HepG2 (cell line): Measurements from ENCODE around the gene BMP2K. TPM values are rescaled to one million over a fixed set of nuclear protein-coding genes. Genes with fewer than 3 reads are reported as not detected.

ENCODE experiments used
- ASH2L ChIP-seq: fragments of 300-600, 200-600 bp; sonication (generic); IDR thresholded peaks from 2 replicates; pipeline ENCODE4 v1.7.0; 2017; ENCODE audit warnings: low read depth, mild to moderate bottlenecking, moderate library complexity, mixed read lengths, low read length; ENCODE audit not compliant: insufficient read length
- CEBPB ChIP-seq: IDR thresholded peaks from 2 replicates; pipeline ENCODE4 v1.6.1; 2011; ENCODE audit warnings: low read depth, low read length, improper control_type of control experiment, borderline replicate concordance
- HMG20B ChIP-seq: conservative IDR thresholded peaks from 2 replicates; pipeline ENCODE4 v1.6.1; 2016; ENCODE audit warnings: missing genetic modification reagents, missing compliant biosample characterization
- HNF4A ChIP-seq: sonication (generic); formaldehyde crosslinking; IDR thresholded peaks from 2 replicates; pipeline ENCODE4 v1.4.0; 2020; ENCODE audit warnings: missing genetic modification reagents
- KAT2B ChIP-seq: fragments of 150-350 bp; IDR thresholded peaks from 2 replicates; pipeline ENCODE4 v1.6.1; 2014; ENCODE audit warnings: low read depth, low read length, borderline replicate concordance
- NONO ChIP-seq, 2 experiments: fragments of 450-650 bp in 1 of 2; sonication (generic) in 1 of 2; formaldehyde crosslinking in 1 of 2; IDR thresholded peaks in 1 of 2; conservative IDR thresholded peaks in 1 of 2; 2 replicates each; pipeline versions ENCODE4 v1.6.1 to v1.8.0; 2017 to 2022; ENCODE audit warnings: mild to moderate bottlenecking in 1 of 2, missing genetic modification reagents in 1 of 2, moderate library complexity in 1 of 2
- PHF8 ChIP-seq: sonication (generic); formaldehyde crosslinking; IDR thresholded peaks from 2 replicates; pipeline ENCODE4 v1.5.0; 2020; ENCODE audit warnings: missing genetic modification reagents
- SMC3 ChIP-seq: IDR thresholded peaks from 2 replicates; pipeline ENCODE4 v1.6.1; 2011; ENCODE audit warnings: low read length, improper control_type of control experiment
- SSRP1 ChIP-seq: IDR thresholded peaks from 2 replicates; pipeline ENCODE4 v1.6.1; 2016; ENCODE audit warnings: control low read depth
- TARDBP ChIP-seq: sonication (generic); formaldehyde crosslinking; IDR thresholded peaks from 2 replicates; pipeline ENCODE4 v1.8.0; 2022; ENCODE audit warnings: mild to moderate bottlenecking, missing genetic modification reagents
- ZBED4 ChIP-seq: sonication (generic); formaldehyde crosslinking; IDR thresholded peaks from 2 replicates; pipeline ENCODE4 v1.4.0; 2020; ENCODE audit warnings: missing genetic modification reagents, borderline replicate concordance
- ZNF431 ChIP-seq: sonication (generic); formaldehyde crosslinking; IDR thresholded peaks from 2 replicates; pipeline ENCODE4 v1.9.0; 2022; ENCODE audit warnings: missing genetic modification reagents, low read depth, mild to moderate bottlenecking, borderline replicate concordance
- ZNF619 ChIP-seq: sonication (generic); formaldehyde crosslinking; IDR thresholded peaks from 2 replicates; pipeline ENCODE4 v1.4.0; 2020; ENCODE audit warnings: mild to moderate bottlenecking, missing genetic modification reagents
- ZNF773 ChIP-seq: sonication (generic); formaldehyde crosslinking; IDR thresholded peaks from 2 replicates; pipeline ENCODE4 v1.4.0; 2020; ENCODE audit warnings: missing genetic modification reagents, borderline replicate concordance
- ZNF781 ChIP-seq: sonication (generic); formaldehyde crosslinking; IDR thresholded peaks from 2 replicates; pipeline ENCODE4 v1.5.1; 2020; ENCODE audit warnings: borderline replicate concordance, mild to moderate bottlenecking, missing genetic modification reagents; ENCODE audit errors: not compliant biosample characterization
- ZNF816 ChIP-seq: sonication (generic); formaldehyde crosslinking; IDR thresholded peaks from 2 replicates; pipeline ENCODE4 v1.8.0; 2022; ENCODE audit warnings: missing genetic modification reagents, mild to moderate bottlenecking, borderline replicate concordance
- ZSCAN30 ChIP-seq: sonication (generic); formaldehyde crosslinking; IDR thresholded peaks from 2 replicates; pipeline ENCODE4 v1.5.0; 2020; ENCODE audit warnings: mild to moderate bottlenecking, missing genetic modification reagents
- polyA plus RNA-seq, 8 experiments: library from polyadenylated mRNA; depleted of rRNA in 3 of 8; stranded (reverse) in 7 of 8; unstranded in 1 of 8; fragments of >200 nt; fragmentation: Illumina TruSeq in 4 of 8; extraction: Trizol in 4 of 8; gene quantifications; 2 replicates each; pipeline versions ENCODE4 v1.2.1 to v1.2.3, GENCODE V29; 2011 to 2016; ENCODE audit warnings: low read depth in 4 of 8, missing spikeins in 1 of 8, mixed read lengths in 1 of 8; ENCODE audit not compliant: insufficient read depth in 1 of 8
- total RNA-seq, 5 experiments: library from RNA; depleted of rRNA; stranded (reverse); fragments of >200 nt; fragmentation: Illumina TruSeq; extraction: Trizol; gene quantifications; 2 replicates each; pipeline ENCODE4 v1.2.3, GENCODE V29; 2016; ENCODE audit warnings: low read depth in 1 of 5
- TF ChIP-seq, protein P1 (sequence below): sonication (generic); formaldehyde crosslinking; IDR thresholded peaks from 2 replicates; pipeline ENCODE4 v1.9.0; 2022; ENCODE audit warnings: missing genetic modification reagents, mild to moderate bottlenecking, borderline replicate concordance
- TF ChIP-seq, protein P2 (sequence below): IDR thresholded peaks from 2 replicates; pipeline ENCODE4 v1.6.1; 2016
- TF ChIP-seq, protein P3 (sequence below): sonication (generic); formaldehyde crosslinking; IDR thresholded peaks from 2 replicates; pipeline ENCODE4 v1.4.0; 2020; ENCODE audit warnings: mild to moderate bottlenecking, low read depth, missing genetic modification reagents

The BMP2K gene
- total and polyA plus RNA-seq, 2 of the 13 experiments (the other 11 are each of a cell fraction or from before 2014, with no cell fraction given) = 8.6 to 15.2 TPM

DNA sequence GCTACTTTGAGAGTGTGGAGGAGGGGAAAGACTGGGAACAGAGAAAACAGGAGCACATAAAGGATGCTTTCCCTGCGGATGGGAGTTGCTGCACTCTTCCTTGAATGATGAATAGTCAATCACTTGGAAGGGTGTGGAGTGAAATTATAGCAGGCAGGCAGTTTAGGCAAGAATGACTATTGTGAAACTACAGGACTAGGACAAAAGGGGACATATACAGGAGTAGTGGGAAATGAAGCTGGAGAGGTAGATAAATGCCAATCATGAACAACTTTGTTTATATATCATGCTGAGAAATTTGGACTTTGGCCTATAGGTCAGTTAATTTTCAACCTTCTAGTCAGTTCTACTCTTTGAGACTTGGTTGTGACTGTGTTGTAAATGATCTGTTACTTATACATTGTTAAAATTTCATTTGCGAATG, 86.2 kb downstream of the BMP2K start (continued):
- TF ChIP-seq ZBED4 (no peak), HNF4A (CRISPR knock-in tag) (peak; percentile 96), ASH2L (peak; percentile 64), HMG20B (CRISPR knock-in tag) (no peak; the same call in 1 of the 2 replicates), KAT2B (no peak), TARDBP (CRISPR knock-in tag) (peak; percentile 34; the same call in 1 of the 2 replicates), ZSCAN30 (CRISPR knock-in tag) (no peak), CEBPB (peak; percentile 93), PHF8 (CRISPR knock-in tag) (no peak), ZNF816 (CRISPR knock-in tag) (no peak), SSRP1 (CRISPR knock-in tag) (peak; percentile 71; the same call in 1 of the 2 replicates), NONO (IDR thresholded peaks at IDR 0.05) (no peak), NONO (CRISPR knock-in tag; conservative IDR thresholded peaks at IDR 0.05) (no peak), SMC3 (peak; percentile 17; the same call in 1 of the 2 replicates), ZNF431 (no peak), ZNF781 (CRISPR knock-in tag) (no peak), ZNF619 (no peak), ZNF773 (CRISPR knock-in tag) (no peak)
- TF ChIP-seq, protein P1, sequence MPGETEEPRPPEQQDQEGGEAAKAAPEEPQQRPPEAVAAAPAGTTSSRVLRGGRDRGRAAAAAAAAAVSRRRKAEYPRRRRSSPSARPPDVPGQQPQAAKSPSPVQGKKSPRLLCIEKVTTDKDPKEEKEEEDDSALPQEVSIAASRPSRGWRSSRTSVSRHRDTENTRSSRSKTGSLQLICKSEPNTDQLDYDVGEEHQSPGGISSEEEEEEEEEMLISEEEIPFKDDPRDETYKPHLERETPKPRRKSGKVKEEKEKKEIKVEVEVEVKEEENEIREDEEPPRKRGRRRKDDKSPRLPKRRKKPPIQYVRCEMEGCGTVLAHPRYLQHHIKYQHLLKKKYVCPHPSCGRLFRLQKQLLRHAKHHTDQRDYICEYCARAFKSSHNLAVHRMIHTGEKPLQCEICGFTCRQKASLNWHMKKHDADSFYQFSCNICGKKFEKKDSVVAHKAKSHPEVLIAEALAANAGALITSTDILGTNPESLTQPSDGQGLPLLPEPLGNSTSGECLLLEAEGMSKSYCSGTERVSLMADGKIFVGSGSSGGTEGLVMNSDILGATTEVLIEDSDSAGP (CRISPR knock-in tag) = no peak
- TF ChIP-seq, protein P2, sequence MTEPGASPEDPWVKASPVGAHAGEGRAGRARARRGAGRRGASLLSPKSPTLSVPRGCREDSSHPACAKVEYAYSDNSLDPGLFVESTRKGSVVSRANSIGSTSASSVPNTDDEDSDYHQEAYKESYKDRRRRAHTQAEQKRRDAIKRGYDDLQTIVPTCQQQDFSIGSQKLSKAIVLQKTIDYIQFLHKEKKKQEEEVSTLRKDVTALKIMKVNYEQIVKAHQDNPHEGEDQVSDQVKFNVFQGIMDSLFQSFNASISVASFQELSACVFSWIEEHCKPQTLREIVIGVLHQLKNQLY (CRISPR knock-in tag) = no peak
- TF ChIP-seq, protein P3, sequence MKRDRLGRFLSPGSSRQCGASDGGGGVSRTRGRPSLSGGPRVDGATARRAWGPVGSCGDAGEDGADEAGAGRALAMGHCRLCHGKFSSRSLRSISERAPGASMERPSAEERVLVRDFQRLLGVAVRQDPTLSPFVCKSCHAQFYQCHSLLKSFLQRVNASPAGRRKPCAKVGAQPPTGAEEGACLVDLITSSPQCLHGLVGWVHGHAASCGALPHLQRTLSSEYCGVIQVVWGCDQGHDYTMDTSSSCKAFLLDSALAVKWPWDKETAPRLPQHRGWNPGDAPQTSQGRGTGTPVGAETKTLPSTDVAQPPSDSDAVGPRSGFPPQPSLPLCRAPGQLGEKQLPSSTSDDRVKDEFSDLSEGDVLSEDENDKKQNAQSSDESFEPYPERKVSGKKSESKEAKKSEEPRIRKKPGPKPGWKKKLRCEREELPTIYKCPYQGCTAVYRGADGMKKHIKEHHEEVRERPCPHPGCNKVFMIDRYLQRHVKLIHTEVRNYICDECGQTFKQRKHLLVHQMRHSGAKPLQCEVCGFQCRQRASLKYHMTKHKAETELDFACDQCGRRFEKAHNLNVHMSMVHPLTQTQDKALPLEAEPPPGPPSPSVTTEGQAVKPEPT = no peak
